NCI-H748 (cell line): ENCODE measurements around the gene SLC24A3.
"Not testable (repeated sequence)": the region's sequence is repeated elsewhere in the genome, so short reads cannot be mapped to it uniquely, and the experiment has no call there.

ENCODE experiments used
- DNase-seq: peaks from one replicate; lab custom pipeline; 2025; ENCODE audit not compliant: unreplicated experiment; lab: John Stamatoyannopoulos, UW

Gene SLC24A3

GRCh38 chr20:19727251-19727847 is 514.9 kb downstream of the SLC24A3 start:
- no peak for DNase-seq

GRCh38 chr20:19729672-19730071 is 517.2 kb downstream of the SLC24A3 start:
- no peak for DNase-seq

- no peak for DNase-seq
Observed at GRCh38 chr20:19730706-19731105, 518.3 kb downstream of the SLC24A3 start.

- no peak for DNase-seq
Observed at GRCh38 chr20:19734811-19735210, 522.4 kb downstream of the SLC24A3 start.

GRCh38 chr20:19735446-19735845 is 523.0 kb downstream of the SLC24A3 start:
- DNase-seq = peak; percentile 24

- no peak for DNase-seq
Observed at GRCh38 chr20:19737025-19737424, 524.6 kb downstream of the SLC24A3 start.

- DNase-seq = no peak
Observed at GRCh38 chr20:19738951-19739350, 526.5 kb downstream of the SLC24A3 start.

- no peak for DNase-seq
Observed at GRCh38 chr20:19739351-19739750, 526.9 kb downstream of the SLC24A3 start.

- DNase-seq = no peak
Observed at GRCh38 chr20:19740512-19740911, 528.1 kb downstream of the SLC24A3 start.

GRCh38 chr20:19741924-19742323 is 529.5 kb downstream of the SLC24A3 start:
- DNase-seq = no peak

- no peak for DNase-seq
Observed at GRCh38 chr20:19742974-19743639, 530.7 kb downstream of the SLC24A3 start.

- no peak for DNase-seq
Observed at GRCh38 chr20:19743640-19743995, 531.2 kb downstream of the SLC24A3 start.

GRCh38 chr20:19745106-19745505 is 532.7 kb downstream of the SLC24A3 start:
- DNase-seq = no peak

- no peak for DNase-seq
Observed at GRCh38 chr20:19745584-19745983, 533.1 kb downstream of the SLC24A3 start.

- DNase-seq = no peak
Observed at GRCh38 chr20:19746396-19746795, 534.0 kb downstream of the SLC24A3 start.

GRCh38 chr20:19747903-19748302 is 535.5 kb downstream of the SLC24A3 start:
- no peak for DNase-seq

GRCh38 chr20:19748681-19749080 is 536.2 kb downstream of the SLC24A3 start:
- DNase-seq = peak; percentile 33

- no peak for DNase-seq
Observed at GRCh38 chr20:19749618-19750071, 537.2 kb downstream of the SLC24A3 start.

- no peak for DNase-seq
Observed at GRCh38 chr20:19750101-19750606, 537.7 kb downstream of the SLC24A3 start.

GRCh38 chr20:19750907-19751636 is 538.6 kb downstream of the SLC24A3 start:
- DNase-seq = no peak

GRCh38 chr20:19754201-19754600 is 541.8 kb downstream of the SLC24A3 start:
- not testable (repeated sequence) for DNase-seq
